Activated naive CD4-positive, alpha-beta T cell treated with anti-CD3 and anti-CD28 coated beads, Interleukin-2, amount 50 U/mL, for 16 hours (primary cell): ENCODE results near the gene GPATCH8.

Experiments used
- DNase-seq: peaks from one replicate; pipeline ENCODE4 v3.0.0-alpha.2; 2020

GPATCH8 gene

GRCh38 chr17:44351961-44352827, 151.0 kb downstream of the GPATCH8 start:
- no peak for DNase-seq

GRCh38 chr17:44351464-44351863, 151.7 kb downstream of the GPATCH8 start:
- no peak for DNase-seq

GRCh38 chr17:44350733-44351226, 152.4 kb downstream of the GPATCH8 start:
- DNase-seq: peak; percentile 79

- DNase-seq: no peak
These were observed 153.6 kb downstream of the GPATCH8 start for GRCh38 chr17:44349553-44350070.

GRCh38 chr17:44348988-44349364, 154.2 kb downstream of the GPATCH8 start:
- DNase-seq: no peak

DNA sequence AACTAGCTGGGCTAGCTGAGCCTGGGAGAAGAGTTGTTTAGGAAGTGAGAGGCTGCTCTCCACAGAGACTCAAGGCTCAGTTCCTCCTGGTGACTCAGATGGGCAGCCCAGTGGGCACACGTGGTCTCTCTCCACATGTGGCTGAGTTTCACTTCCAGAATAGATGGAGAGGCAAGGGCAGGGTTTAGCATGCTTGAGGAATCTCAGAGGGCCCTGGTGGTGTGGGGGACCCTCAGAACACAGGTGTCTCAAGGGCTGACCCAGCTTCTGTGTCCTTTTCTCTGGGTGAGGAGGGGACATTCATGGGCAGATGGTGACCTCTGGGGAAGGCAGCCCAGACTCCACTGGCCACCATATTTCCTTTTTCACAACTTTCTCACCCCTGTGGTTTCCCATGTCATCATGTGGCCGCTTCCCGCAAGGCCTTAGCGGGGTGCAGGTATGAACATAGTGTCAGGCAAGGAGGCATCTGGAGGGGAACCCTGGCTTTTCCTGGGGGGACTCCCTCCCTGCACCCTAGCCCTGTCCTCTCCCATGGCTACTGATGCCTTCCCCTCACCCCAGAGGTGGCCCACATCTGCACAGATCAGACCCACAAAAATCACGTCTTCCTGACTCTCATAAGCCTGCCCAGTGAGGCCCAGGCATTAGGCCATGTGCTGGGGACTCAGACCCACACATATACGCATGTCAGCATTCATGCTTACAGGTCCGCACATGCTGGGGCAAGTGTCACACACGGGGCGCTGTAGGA, 154.8 kb downstream of the GPATCH8 start:
- DNase-seq: no peak
